Measurements from ENCODE around the gene PAQR9. TPM values are rescaled to one million over a fixed set of nuclear protein-coding genes. Genes with fewer than 3 reads are reported as not detected.
A peak's percentile ranks its signal among the peaks of the same experiment; 100 is the strongest.

PAQR9 gene
- total and polyA plus RNA-seq, 2 donors (not counting 1 experiment from before 2014, with no cell fraction given) = not detected

GRCh38 chr3:142934887-142935269 is 28.6 kb downstream of the PAQR9 start:
- Histone ChIP-seq H3K36me3 (ENCODE audit: control insufficient read depth, insufficient read depth, low read length) (no peaks in the 10 kb centered on the region), H3K27me3 (ENCODE audit: control insufficient read depth, insufficient read depth, low read length) (peaks cover 3% of the 10 kb centered on the region), H3K4me2 (ENCODE audit: extremely low read depth, insufficient read depth, low read length) (no peak overlapping the region), H3K79me2 (ENCODE audit: control insufficient read depth, insufficient read depth, low read length) (no peaks in the 10 kb centered on the region), H2AFZ (ENCODE audit: low read length) (no peak overlapping the region), H3K9ac (ENCODE audit: insufficient read depth, low read length) (no peak overlapping the region), H3K4me3 (replicated peaks in 1 of 4; ENCODE audit: control extremely low read depth in 1 of 4, insufficient read depth in 1 of 4, low read depth in 3 of 4, low read length in 4 of 4) (no peak overlapping the region), H4K20me1 (ENCODE audit: control insufficient read depth, extremely low read depth, insufficient read depth, low read length) (no peaks in the 10 kb centered on the region), H3K9me3 (ENCODE audit: control insufficient read depth, insufficient read depth, low read depth, low read length) (no peaks in the 10 kb centered on the region), H3K4me1 (ENCODE audit: control insufficient read depth, extremely low read depth, insufficient read depth, low read length) (no peaks in the 10 kb centered on the region), H3K27ac (ENCODE audit: insufficient read depth, low read length) (no peak overlapping the region)
- DNase-seq (ENCODE audit: low read depth in 2 of 2) = no peak
- TF ChIP-seq EZH2 (IDR thresholded peaks at IDR 0.05; ENCODE audit: low read length, missing control alignments) (no peak), CTCF (conservative IDR thresholded peaks at IDR 0.05 in 1 of 2, IDR thresholded peaks at IDR 0.05 in 1 of 2; ENCODE audit: low read depth in 1 of 2, low read length in 2 of 2) (no peak)

GRCh38 chr3:142934128-142934886 is 29.2 kb downstream of the PAQR9 start:
- Histone ChIP-seq H3K4me1 (ENCODE audit: control insufficient read depth, extremely low read depth, insufficient read depth, low read length) (no peaks in the 10 kb centered on the region), H3K4me3 (replicated peaks in 1 of 4; ENCODE audit: control extremely low read depth in 1 of 4, insufficient read depth in 1 of 4, low read depth in 3 of 4, low read length in 4 of 4) (no peak overlapping the region), H3K27me3 (ENCODE audit: control insufficient read depth, insufficient read depth, low read length) (peaks cover 3% of the 10 kb centered on the region), H3K9me3 (ENCODE audit: control insufficient read depth, insufficient read depth, low read depth, low read length) (no peaks in the 10 kb centered on the region), H3K36me3 (ENCODE audit: control insufficient read depth, insufficient read depth, low read length) (no peaks in the 10 kb centered on the region), H2AFZ (ENCODE audit: low read length) (no peak overlapping the region), H3K79me2 (ENCODE audit: control insufficient read depth, insufficient read depth, low read length) (no peaks in the 10 kb centered on the region), H3K27ac (ENCODE audit: insufficient read depth, low read length) (no peak overlapping the region), H3K9ac (ENCODE audit: insufficient read depth, low read length) (no peak overlapping the region), H4K20me1 (ENCODE audit: control insufficient read depth, extremely low read depth, insufficient read depth, low read length) (no peaks in the 10 kb centered on the region), H3K4me2 (ENCODE audit: extremely low read depth, insufficient read depth, low read length) (no peak overlapping the region)
- DNase-seq (ENCODE audit: low read depth in 2 of 2) = no peak
- TF ChIP-seq EZH2 (IDR thresholded peaks at IDR 0.05; ENCODE audit: low read length, missing control alignments) (no peak), CTCF (conservative IDR thresholded peaks at IDR 0.05 in 1 of 2, IDR thresholded peaks at IDR 0.05 in 1 of 2; ENCODE audit: low read depth in 1 of 2, low read length in 2 of 2) (no peak)

- Histone ChIP-seq H4K20me1 (ENCODE audit: control insufficient read depth, extremely low read depth, insufficient read depth, low read length) (no peaks in the 10 kb centered on the region), H2AFZ (ENCODE audit: low read length) (no peak overlapping the region), H3K4me3 (replicated peaks in 1 of 4; ENCODE audit: control extremely low read depth in 1 of 4, insufficient read depth in 1 of 4, low read depth in 3 of 4, low read length in 4 of 4) (no peak overlapping the region), H3K36me3 (ENCODE audit: control insufficient read depth, insufficient read depth, low read length) (no peaks in the 10 kb centered on the region), H3K9me3 (ENCODE audit: control insufficient read depth, insufficient read depth, low read depth, low read length) (no peaks in the 10 kb centered on the region), H3K4me1 (ENCODE audit: control insufficient read depth, extremely low read depth, insufficient read depth, low read length) (no peaks in the 10 kb centered on the region), H3K27me3 (ENCODE audit: control insufficient read depth, insufficient read depth, low read length) (peaks cover 6% of the 10 kb centered on the region), H3K79me2 (ENCODE audit: control insufficient read depth, insufficient read depth, low read length) (no peaks in the 10 kb centered on the region), H3K4me2 (ENCODE audit: extremely low read depth, insufficient read depth, low read length) (no peak overlapping the region), H3K27ac (ENCODE audit: insufficient read depth, low read length) (no peak overlapping the region), H3K9ac (ENCODE audit: insufficient read depth, low read length) (no peak overlapping the region)
- no peak for DNase-seq (ENCODE audit: low read depth in 2 of 2)
- peak in 1 of 2 donors; percentile 9 for TF ChIP-seq CTCF (conservative IDR thresholded peaks at IDR 0.05 in 1 of 2, IDR thresholded peaks at IDR 0.05 in 1 of 2; ENCODE audit: low read depth in 1 of 2, low read length in 2 of 2)
- no peak for TF ChIP-seq EZH2 (IDR thresholded peaks at IDR 0.05; ENCODE audit: low read length, missing control alignments)
These were observed 32.3 kb downstream of the PAQR9 start for GRCh38 chr3:142931222-142931621.
